GM10266 (cell line): ENCODE data around the gene POPDC3.

Experiments used
- DNase-seq: peaks from one replicate; pipeline ENCODE4 v3.0.0; 2012; ENCODE audit errors: extremely low spot score
- CTCF ChIP-seq: IDR thresholded peaks from 2 replicates; pipeline ENCODE4 v1.5.1; 2012; ENCODE audit warnings: mild to moderate bottlenecking, low read depth; ENCODE audit not compliant: control insufficient read depth, insufficient read depth; ENCODE audit errors: missing control alignments

The POPDC3 gene

GRCh38 chr6:105170059-105170458, 9.8 kb downstream of the POPDC3 start:
- no peak for DNase-seq
- TF ChIP-seq CTCF, result no peak

GRCh38 chr6:105167914-105168313, 11.9 kb downstream of the POPDC3 start:
- no peak for DNase-seq
- TF ChIP-seq CTCF, result no peak

- TF ChIP-seq CTCF, result no peak
Observed at GRCh38 chr6:105164418-105164817, 15.4 kb downstream of the POPDC3 start.

GRCh38 chr6:105163183-105163582, 16.6 kb downstream of the POPDC3 start:
- no peak for TF ChIP-seq CTCF
- DNase-seq, result no peak

More at GRCh38 chr6:105164418-105164817, 15.4 kb downstream of the POPDC3 start:
- no peak for DNase-seq

GRCh38 chr6:105162377-105162776, 17.4 kb downstream of the POPDC3 start:
- no peak for DNase-seq
- no peak for TF ChIP-seq CTCF

- TF ChIP-seq CTCF, result no peak
- DNase-seq, result no peak
Observed at GRCh38 chr6:105161421-105161820, 18.4 kb downstream of the POPDC3 start.

- no peak for TF ChIP-seq CTCF
- no peak for DNase-seq
Observed at GRCh38 chr6:105153676-105154075, 26.1 kb downstream of the POPDC3 start.

- TF ChIP-seq CTCF, result no peak
- no peak for DNase-seq
Observed at GRCh38 chr6:105152880-105153279, 26.9 kb downstream of the POPDC3 start.
